ENCODE results near the gene SQSTM1. TPM values are rescaled to one million over a fixed set of nuclear protein-coding genes. Genes with fewer than 3 reads are reported as not detected.

The SQSTM1 gene
- total RNA-seq, 1 experiment from 2014 or later, result 612 TPM

GRCh38 chr5:179802950-179803562 lies 17.6 kb upstream of the SQSTM1 start:
- H3K4me3 Mint-ChIP-seq (ENCODE audit: unreplicated experiment), result no peak overlapping the region
- H3K4me1 Mint-ChIP-seq (ENCODE audit: insufficient read depth, unreplicated experiment), result peaks cover 26% of the 10 kb centered on the region
- no peaks in the 10 kb centered on the region for H3K27me3 Mint-ChIP-seq (ENCODE audit: insufficient read depth, unreplicated experiment)
- H3K9me3 Mint-ChIP-seq (ENCODE audit: unreplicated experiment), result no peaks in the 10 kb centered on the region
- peak overlapping the region; percentile 92 for H3K27ac Mint-ChIP-seq (ENCODE audit: low read depth, unreplicated experiment)
- ChIA-PET POLR2A (interaction anchor here (1.4 to 2.4 kb wide), 2 partner anchors 18 to 40 kb away, joined by 3 to 5 read pairs; partner anchors contain the start of gene SQSTM1), CTCF (interaction anchor here (0.8 kb wide), 1 partner anchor 9 kb away, joined by 3 read pairs; the partner anchor contains the start of gene LTC4S)
- intact Hi-C loops (cut with micrococcal nuclease), result no loop called here
- H3K36me3 Mint-ChIP-seq (ENCODE audit: insufficient read depth, unreplicated experiment), result peaks cover 46% of the 10 kb centered on the region
- TF ChIP-seq CTCF (IDR thresholded peaks at IDR 0.05; ENCODE audit: unreplicated experiment), result no peak
- no peak for DNase-seq (ENCODE audit: unreplicated experiment)
- BruUV-seq (replicated peaks), result no TSS peak

- Mint-ChIP-seq H3K36me3 (ENCODE audit: insufficient read depth, unreplicated experiment) (peaks cover 46% of the 10 kb centered on the region), H3K27me3 (ENCODE audit: insufficient read depth, unreplicated experiment) (no peaks in the 10 kb centered on the region), H3K9me3 (ENCODE audit: unreplicated experiment) (no peaks in the 10 kb centered on the region), H3K4me1 (ENCODE audit: insufficient read depth, unreplicated experiment) (peaks cover 29% of the 10 kb centered on the region), H3K27ac (ENCODE audit: low read depth, unreplicated experiment) (peak overlapping the region; percentile 92), H3K4me3 (ENCODE audit: unreplicated experiment) (no peak overlapping the region)
- no peak for DNase-seq (ENCODE audit: unreplicated experiment)
- intact Hi-C loops (cut with micrococcal nuclease), result no loop called here
- no peak for TF ChIP-seq CTCF (IDR thresholded peaks at IDR 0.05; ENCODE audit: unreplicated experiment)
- ChIA-PET POLR2A (interaction anchor here (1.4 to 6.2 kb wide), 4 partner anchors 15 to 71 kb away, joined by 3 to 134 read pairs (median 21); partner anchors contain the start of genes MAML1 and SQSTM1), CTCF (no interaction called here)
- no TSS peak for BruUV-seq (replicated peaks)
Observed at GRCh38 chr5:179803651-179804554, 16.8 kb upstream of the SQSTM1 start.

- no peak for DNase-seq (ENCODE audit: unreplicated experiment)
- ChIA-PET POLR2A (interaction anchor here (1.4 to 6.2 kb wide), 3 partner anchors 15 to 72 kb away, joined by 3 to 134 read pairs (median 37); partner anchors contain the start of genes MAML1 and SQSTM1), CTCF (no interaction called here)
- H3K4me3 Mint-ChIP-seq (ENCODE audit: unreplicated experiment), result peak overlapping the region; percentile 82
- intact Hi-C loops (cut with micrococcal nuclease), result no loop called here
- H3K9me3 Mint-ChIP-seq (ENCODE audit: unreplicated experiment), result no peaks in the 10 kb centered on the region
- peaks cover 43% of the 10 kb centered on the region for H3K36me3 Mint-ChIP-seq (ENCODE audit: insufficient read depth, unreplicated experiment)
- no peak for TF ChIP-seq CTCF (IDR thresholded peaks at IDR 0.05; ENCODE audit: unreplicated experiment)
- no TSS peak for BruUV-seq (replicated peaks)
- H3K4me1 Mint-ChIP-seq (ENCODE audit: insufficient read depth, unreplicated experiment), result peaks cover 29% of the 10 kb centered on the region
- H3K27ac Mint-ChIP-seq (ENCODE audit: low read depth, unreplicated experiment), result peak overlapping the region; percentile 92
- H3K27me3 Mint-ChIP-seq (ENCODE audit: insufficient read depth, unreplicated experiment), result no peaks in the 10 kb centered on the region
Observed at GRCh38 chr5:179804555-179804947, 16.2 kb upstream of the SQSTM1 start.

- TF ChIP-seq CTCF (IDR thresholded peaks at IDR 0.05; ENCODE audit: unreplicated experiment), result no peak
- CTCF ChIA-PET, result interaction anchor here (0.6 to 1.7 kb wide), 4 partner anchors 9 to 139 kb away, joined by 3 to 10 read pairs (median 3); no protein-coding TSS in a partner anchor
- H3K9me3 Mint-ChIP-seq (ENCODE audit: unreplicated experiment), result no peaks in the 10 kb centered on the region
- H3K4me3 Mint-ChIP-seq (ENCODE audit: unreplicated experiment), result peak overlapping the region; percentile 82
- H3K36me3 Mint-ChIP-seq (ENCODE audit: insufficient read depth, unreplicated experiment), result peaks cover 39% of the 10 kb centered on the region
- POLR2A ChIA-PET, result interaction anchor here (0.5 to 6.2 kb wide), 18 partner anchors 9 to 1021 kb away, joined by 3 to 134 read pairs (median 4); partner anchors contain the start of genes HNRNPH1, MAML1, MRNIP and SQSTM1
- BruUV-seq (replicated peaks), result TSS peak; percentile 43
- no peak for DNase-seq (ENCODE audit: unreplicated experiment)
- no peaks in the 10 kb centered on the region for H3K27me3 Mint-ChIP-seq (ENCODE audit: insufficient read depth, unreplicated experiment)
- peak overlapping the region; percentile 92 for H3K27ac Mint-ChIP-seq (ENCODE audit: low read depth, unreplicated experiment)
- intact Hi-C loops (cut with micrococcal nuclease), result loop anchor here (5.0 kb wide), 1 partner anchor 52 kb away; the partner anchor contains the start of gene MRNIP
- peaks cover 29% of the 10 kb centered on the region for H3K4me1 Mint-ChIP-seq (ENCODE audit: insufficient read depth, unreplicated experiment)
Observed at GRCh38 chr5:179805070-179805528, 15.6 kb upstream of the SQSTM1 start.

Data from MCF 10A (cell line).